Measurements from ENCODE around the gene ATF7IP2.

DNA sequence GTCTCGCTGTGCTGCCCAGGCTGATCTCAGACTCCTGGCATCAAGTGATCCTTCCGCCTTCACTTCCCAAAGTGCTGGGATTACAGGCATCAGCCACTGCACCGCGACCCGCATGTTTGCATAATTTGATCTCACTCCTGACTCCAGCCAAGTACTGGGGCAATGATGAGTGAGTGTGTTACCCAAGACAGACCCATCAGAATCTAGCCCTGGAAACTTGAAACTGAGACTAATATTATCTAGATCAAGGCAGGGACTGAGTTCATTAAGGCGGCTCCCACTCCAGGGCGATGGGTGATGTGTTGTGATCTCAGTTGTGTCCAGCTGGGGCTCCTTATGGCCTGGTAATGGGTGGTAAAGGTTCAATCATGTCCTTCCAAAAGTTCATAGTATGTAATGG, 141.1 kb downstream of the ATF7IP2 start:
- TF ChIP-seq, protein P1, sequence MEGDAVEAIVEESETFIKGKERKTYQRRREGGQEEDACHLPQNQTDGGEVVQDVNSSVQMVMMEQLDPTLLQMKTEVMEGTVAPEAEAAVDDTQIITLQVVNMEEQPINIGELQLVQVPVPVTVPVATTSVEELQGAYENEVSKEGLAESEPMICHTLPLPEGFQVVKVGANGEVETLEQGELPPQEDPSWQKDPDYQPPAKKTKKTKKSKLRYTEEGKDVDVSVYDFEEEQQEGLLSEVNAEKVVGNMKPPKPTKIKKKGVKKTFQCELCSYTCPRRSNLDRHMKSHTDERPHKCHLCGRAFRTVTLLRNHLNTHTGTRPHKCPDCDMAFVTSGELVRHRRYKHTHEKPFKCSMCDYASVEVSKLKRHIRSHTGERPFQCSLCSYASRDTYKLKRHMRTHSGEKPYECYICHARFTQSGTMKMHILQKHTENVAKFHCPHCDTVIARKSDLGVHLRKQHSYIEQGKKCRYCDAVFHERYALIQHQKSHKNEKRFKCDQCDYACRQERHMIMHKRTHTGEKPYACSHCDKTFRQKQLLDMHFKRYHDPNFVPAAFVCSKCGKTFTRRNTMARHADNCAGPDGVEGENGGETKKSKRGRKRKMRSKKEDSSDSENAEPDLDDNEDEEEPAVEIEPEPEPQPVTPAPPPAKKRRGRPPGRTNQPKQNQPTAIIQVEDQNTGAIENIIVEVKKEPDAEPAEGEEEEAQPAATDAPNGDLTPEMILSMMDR (conservative IDR thresholded peaks at IDR 0.05; ENCODE audit: low read length): no peak
- no peak for TF ChIP-seq EZH2phosphoT487 (IDR thresholded peaks at IDR 0.05; ENCODE audit: borderline replicate concordance)

Measured in Loucy (cell line).